GM10266 (cell line): ENCODE data around the gene AOPEP.

Experiments used
- DNase-seq: peaks from one replicate; pipeline ENCODE4 v3.0.0; 2012; ENCODE audit errors: extremely low spot score
- TF ChIP-seq, protein P1 (sequence below): IDR thresholded peaks from 2 replicates; pipeline ENCODE4 v1.5.1; 2012; ENCODE audit warnings: mild to moderate bottlenecking, low read depth; ENCODE audit not compliant: control insufficient read depth, insufficient read depth; ENCODE audit errors: missing control alignments

The AOPEP gene

DNA sequence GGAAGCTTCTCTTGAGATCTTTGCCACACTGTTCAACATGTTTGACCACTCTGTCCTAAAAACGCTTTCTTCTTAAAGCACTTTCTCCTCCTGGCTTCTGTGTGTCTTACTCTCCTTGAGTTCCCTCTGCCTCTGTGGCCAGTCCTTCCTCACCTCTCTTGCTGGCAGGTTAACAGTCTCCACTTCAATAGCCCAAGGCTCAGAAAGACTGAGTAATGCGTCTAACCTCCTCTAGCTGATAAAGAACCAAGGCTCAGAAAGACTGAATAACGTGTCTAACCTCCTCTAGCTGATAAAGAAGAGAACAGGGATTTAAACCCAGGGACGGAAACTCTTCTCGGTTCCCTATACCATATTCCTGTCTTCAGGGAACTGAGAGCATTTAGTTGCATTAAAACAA, 205.2 kb downstream of the AOPEP start:
- TF ChIP-seq, protein P1, sequence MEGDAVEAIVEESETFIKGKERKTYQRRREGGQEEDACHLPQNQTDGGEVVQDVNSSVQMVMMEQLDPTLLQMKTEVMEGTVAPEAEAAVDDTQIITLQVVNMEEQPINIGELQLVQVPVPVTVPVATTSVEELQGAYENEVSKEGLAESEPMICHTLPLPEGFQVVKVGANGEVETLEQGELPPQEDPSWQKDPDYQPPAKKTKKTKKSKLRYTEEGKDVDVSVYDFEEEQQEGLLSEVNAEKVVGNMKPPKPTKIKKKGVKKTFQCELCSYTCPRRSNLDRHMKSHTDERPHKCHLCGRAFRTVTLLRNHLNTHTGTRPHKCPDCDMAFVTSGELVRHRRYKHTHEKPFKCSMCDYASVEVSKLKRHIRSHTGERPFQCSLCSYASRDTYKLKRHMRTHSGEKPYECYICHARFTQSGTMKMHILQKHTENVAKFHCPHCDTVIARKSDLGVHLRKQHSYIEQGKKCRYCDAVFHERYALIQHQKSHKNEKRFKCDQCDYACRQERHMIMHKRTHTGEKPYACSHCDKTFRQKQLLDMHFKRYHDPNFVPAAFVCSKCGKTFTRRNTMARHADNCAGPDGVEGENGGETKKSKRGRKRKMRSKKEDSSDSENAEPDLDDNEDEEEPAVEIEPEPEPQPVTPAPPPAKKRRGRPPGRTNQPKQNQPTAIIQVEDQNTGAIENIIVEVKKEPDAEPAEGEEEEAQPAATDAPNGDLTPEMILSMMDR = no peak
- DNase-seq = no peak

- TF ChIP-seq, protein P1 = no peak
These were observed 206.4 kb downstream of the AOPEP start for GRCh38 chr9:94932652-94933510.

GRCh38 chr9:94933511-94933828, 207.0 kb downstream of the AOPEP start:
- TF ChIP-seq, protein P1 = no peak
- DNase-seq = no peak

More at GRCh38 chr9:94932652-94933510, 206.4 kb downstream of the AOPEP start:
- no peak for DNase-seq

DNA sequence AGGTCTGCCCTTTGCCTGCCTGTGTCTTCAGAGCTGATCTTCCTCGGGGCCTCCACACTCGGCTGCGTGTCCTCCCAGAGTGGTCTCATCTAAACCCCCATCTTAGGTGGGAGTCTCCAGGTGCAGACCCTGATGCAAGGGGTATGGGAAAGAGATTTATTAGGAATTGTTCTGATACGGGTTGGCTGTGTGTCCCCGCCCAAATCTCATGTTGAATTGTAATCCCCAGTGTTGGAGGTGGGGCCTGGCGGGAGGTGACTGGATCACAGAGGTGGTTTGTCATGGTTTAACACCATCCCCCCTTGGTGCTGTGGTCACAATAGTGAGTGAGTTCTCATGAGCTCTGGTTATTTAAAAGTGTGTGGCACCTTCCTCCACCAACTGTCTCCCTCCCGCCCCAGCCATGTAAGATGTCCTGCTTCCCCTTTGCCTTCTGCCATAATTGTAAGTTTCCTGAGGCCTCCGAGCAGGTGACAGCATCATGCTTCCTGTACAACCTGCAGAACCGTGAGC, 208.4 kb downstream of the AOPEP start:
- TF ChIP-seq, protein P1 = no peak
- DNase-seq = no peak

DNA sequence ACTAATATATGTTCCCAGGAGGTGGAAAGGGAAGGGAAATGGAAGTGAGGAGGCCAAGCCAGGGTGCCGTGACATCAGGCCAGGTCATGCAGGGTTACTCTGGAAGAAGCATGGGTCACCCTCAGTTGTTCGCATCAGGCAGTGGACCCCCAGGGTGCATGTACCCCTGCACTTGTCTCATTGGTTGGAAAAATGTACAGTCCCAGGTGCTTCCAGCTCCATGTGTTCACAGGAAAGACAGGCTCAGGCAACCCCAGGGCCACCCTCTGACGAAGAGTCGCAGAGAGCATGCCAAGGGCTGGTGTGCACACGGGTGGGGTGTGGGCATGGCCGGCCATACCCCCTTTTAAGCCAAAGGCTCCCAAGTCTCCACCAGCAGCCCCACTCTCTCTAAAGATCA, 208.9 kb downstream of the AOPEP start:
- TF ChIP-seq, protein P1 = no peak
- no peak for DNase-seq

DNA sequence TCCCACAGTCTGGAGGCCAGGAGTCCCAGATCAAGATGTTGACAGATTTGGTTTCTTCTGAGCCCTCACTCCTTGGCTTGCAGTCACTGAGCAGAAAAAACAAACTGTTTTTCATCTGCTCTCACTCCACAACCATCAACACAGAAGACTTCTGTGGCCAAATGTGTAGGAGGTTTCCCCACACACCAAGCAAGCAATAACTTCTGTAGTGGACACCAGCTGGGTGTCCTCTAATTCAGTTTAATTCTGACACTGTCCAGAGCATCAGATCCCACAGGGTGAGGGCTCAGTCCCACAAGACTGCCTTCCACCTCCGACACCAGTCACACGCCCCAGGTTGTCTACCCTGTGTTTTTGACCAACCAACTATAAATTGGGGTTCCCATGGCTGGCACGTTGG, 209.9 kb downstream of the AOPEP start:
- TF ChIP-seq, protein P1 = no peak
- no peak for DNase-seq

GRCh38 chr9:94937214-94937903, 210.9 kb downstream of the AOPEP start:
- no peak for DNase-seq
- TF ChIP-seq, protein P1 = no peak
